Measurements from ENCODE around the gene ZNF597.
"Not testable (repeated sequence)": the region's sequence is repeated elsewhere in the genome, so short reads cannot be mapped to it uniquely, and the experiment has no call there.

Gene ZNF597

GRCh38 chr16:3475604-3476375, 32.5 kb upstream of the ZNF597 start:
- no peak for DNase-seq (ENCODE audit: low read depth)

GRCh38 chr16:3474870-3475269, 31.6 kb upstream of the ZNF597 start:
- DNase-seq (ENCODE audit: low read depth): not testable (repeated sequence)

- DNase-seq (ENCODE audit: low read depth): no peak
Observed at GRCh38 chr16:3474136-3474779, 31.0 kb upstream of the ZNF597 start.

- not testable (repeated sequence) for DNase-seq (ENCODE audit: low read depth)
Observed at GRCh38 chr16:3473596-3473943, 30.3 kb upstream of the ZNF597 start.

DNA sequence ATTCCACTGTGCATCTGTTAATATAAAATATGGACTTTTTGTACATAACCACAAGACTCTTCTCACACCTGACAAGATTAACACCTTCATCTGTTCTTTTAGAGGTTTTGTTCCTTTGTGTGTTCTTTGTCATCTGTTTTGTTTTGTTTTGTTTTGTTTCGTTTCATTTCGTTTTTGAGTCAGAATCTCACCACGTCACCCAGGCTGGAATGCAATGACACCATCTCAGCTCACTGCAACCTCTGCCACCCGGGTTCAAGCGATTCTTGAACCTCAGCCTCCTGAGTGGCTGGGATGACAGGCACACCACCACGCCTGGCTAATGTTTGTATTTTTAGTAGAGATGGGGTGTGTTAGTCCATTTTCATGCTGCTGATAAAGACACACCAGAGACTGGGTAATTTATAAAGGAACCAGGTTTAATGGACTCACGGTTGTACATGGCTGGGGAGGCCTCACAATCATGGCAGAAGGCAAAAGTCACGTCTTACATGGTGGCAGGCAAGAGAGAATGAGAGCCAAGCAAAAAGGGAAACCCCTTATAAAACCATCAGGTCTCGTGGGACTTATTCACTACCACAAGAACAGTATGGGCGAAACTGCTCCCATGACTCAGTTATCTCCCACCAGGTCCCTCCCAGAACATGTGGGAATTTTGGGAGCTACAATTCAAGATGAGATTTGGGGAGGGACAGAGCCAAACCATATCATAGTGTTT, 29.7 kb upstream of the ZNF597 start:
- no peak for DNase-seq (ENCODE audit: low read depth)

DNA sequence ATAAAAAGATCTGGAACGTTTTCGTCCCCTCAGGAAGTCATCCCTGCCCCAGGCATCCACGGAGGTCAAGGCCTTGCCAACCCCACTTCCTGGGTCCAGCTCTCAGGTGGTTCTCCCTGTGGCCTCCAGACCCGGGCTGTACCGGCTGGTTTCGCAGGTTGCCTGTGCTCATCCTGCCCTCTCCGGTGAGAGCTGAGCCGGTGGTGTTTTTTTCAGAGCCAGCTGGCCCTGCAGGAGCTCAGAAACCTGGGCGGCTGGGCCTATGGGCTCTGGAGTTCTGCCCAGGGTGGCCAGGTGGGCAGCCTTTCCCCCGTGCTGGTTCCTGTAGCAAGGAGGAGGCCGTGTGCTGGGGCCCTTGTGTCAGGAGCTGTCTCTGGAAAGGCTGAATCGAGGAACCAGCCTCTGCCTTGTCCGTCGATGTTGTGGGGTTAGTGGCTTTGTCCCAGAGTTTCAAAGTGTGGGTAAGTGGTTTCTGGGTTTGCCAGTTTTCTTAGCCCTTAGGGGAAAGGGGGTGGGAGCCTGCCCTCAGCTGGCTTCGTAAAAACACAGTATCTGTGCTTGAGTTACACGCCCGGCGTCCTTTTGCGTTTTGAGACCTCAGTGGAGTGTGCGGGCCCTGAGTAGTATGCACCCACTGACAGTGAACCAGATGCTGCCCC, 28.3 kb upstream of the ZNF597 start:
- no peak for DNase-seq (ENCODE audit: low read depth)

GRCh38 chr16:3470723-3471122, 27.4 kb upstream of the ZNF597 start:
- DNase-seq (ENCODE audit: low read depth): no peak

- no peak for DNase-seq (ENCODE audit: low read depth)
Observed at GRCh38 chr16:3469736-3470135, 26.4 kb upstream of the ZNF597 start.

GRCh38 chr16:3468501-3468900, 25.2 kb upstream of the ZNF597 start:
- no peak for DNase-seq (ENCODE audit: low read depth)

- no peak for DNase-seq (ENCODE audit: low read depth)
Observed at GRCh38 chr16:3467921-3468320, 24.6 kb upstream of the ZNF597 start.

DNA sequence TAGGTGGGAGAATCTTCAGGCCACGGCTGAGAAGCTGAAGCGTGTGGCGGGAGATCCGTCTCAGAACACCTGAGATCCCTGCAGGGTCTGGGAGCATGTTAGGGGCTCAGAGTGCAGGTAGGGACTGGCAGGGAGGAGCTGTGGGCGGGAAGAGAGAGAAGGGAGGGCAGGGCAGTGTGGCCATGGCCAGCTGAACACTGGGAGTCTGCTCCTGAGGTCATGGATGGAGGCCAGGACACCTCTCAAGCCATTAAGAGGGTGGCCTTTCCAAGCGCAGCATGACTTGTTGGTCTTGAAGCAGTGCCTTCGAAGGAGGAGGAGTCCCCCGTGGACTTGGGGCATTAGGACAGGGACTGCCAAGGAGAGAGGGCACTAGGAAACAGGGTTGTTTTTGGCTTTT, 23.9 kb upstream of the ZNF597 start:
- DNase-seq (ENCODE audit: low read depth): no peak

DNA sequence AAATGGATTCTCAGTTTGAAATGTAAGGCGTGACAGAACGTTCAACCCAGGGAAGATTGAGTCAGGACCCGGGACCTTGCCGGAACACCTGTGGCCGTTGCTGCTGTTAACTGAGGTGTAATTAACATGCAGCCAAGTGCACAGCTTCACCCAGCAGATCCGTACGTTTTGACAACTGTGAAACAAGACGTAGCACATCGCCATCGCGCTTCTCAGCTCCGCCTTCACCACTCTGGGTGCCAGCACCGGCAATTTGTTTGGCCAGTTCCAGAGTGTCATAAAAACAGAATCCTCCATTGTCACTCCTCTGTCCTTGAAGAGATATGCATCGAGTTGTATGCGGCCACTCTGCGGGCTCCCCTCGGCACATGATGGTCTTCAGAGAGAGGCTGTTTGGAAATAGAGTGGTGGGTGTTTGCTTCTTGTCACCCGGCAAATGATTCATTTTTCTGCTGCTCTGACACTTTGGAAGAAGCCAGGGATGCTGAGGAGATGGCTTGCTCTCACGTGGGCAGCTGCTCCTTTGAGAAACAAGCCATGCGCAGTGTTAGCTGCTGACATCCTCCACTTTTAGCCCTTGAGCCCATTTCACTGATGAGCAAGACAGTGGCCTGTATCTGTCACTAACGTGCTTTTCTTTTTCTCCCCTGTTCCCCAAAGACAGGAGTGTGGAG, 22.7 kb upstream of the ZNF597 start:
- DNase-seq (ENCODE audit: low read depth): no peak

- no peak for DNase-seq (ENCODE audit: low read depth)
Observed at GRCh38 chr16:3465301-3465700, 22.0 kb upstream of the ZNF597 start.

DNA sequence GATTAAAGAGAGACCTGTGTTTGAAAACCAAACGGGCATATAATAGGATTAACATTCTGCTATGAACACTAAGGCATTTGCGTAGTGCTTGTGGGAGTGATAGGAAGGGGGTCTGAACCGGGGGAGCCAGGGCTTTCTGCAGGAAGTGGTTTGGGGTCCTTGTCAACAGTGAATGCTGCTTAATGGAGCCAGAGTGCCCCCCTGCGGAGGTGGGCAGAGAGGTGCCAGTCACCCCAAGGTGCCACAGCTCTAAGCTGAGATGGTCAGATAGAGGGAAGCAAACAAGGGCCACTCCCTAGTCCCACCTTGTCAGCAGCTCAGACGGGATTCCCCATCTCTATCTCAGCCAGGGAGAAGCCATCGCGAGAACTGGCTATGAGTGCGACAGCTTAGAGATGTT, 17.8 kb upstream of the ZNF597 start:
- peak; percentile 33 for DNase-seq (ENCODE audit: low read depth)

- no peak for DNase-seq (ENCODE audit: low read depth)
Observed at GRCh38 chr16:3460585-3460984, 17.3 kb upstream of the ZNF597 start.

GRCh38 chr16:3460121-3460520, 16.8 kb upstream of the ZNF597 start:
- no peak for DNase-seq (ENCODE audit: low read depth)

GRCh38 chr16:3459401-3460090, 16.2 kb upstream of the ZNF597 start:
- no peak for DNase-seq (ENCODE audit: low read depth)

GRCh38 chr16:3458852-3459361, 15.6 kb upstream of the ZNF597 start:
- no peak for DNase-seq (ENCODE audit: low read depth)

- DNase-seq (ENCODE audit: low read depth): no peak
Observed at GRCh38 chr16:3458278-3458851, 15.1 kb upstream of the ZNF597 start.

DNA sequence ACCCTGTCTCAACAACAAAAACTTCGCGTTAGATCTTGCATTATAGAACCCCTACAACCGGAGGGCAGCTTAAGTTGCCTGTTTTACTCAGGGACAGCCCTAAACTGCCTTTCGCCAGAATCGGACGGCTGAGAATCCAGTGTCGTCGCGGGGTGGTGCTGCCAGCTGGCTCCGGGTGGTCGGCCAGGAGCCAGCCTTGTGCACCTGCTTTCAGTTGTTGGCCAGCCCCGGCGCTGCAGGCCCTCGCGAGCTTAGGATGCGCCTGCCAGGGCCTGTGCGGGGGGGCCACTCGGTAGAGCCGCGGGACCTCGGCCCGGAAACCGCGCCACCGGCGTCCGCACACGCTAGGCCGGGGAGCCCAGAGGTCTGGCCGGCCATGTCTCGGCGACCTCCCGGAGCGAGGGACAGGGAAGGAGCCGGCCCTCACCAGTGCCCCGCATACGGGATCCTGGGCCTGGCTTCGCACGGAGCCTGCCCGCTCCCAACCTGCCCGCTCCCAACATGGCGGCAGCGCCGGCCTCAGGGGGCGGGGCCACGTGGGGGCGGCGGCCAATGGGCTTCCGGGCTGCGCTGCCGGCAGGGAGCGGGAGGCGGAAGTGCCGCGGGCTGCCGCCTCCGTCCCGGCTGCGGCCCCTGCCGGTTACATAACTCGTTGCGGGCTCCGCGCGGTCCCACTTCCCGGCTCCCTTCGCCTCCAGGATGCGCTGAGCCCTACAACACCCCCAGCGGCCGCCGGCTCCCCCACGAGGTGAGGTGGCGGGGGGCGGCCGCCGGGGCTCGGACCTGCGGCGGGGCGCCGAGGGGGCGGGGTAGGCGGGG, 14.3 kb upstream of the ZNF597 start:
- DNase-seq (ENCODE audit: low read depth): peak; percentile 89
